Measurements from ENCODE around the gene CLUH. TPM values are rescaled to one million over a fixed set of nuclear protein-coding genes. Genes with fewer than 3 reads are reported as not detected.
A peak's percentile ranks its signal among the peaks of the same experiment; 100 is the strongest.

CLUH gene
- total RNA-seq, 2 donors from 2014 or later = 55.5 to 61.8 TPM

- Histone ChIP-seq H3K27ac (ENCODE audit: low read depth, low read length) (no peak overlapping the region), H3K4me1 (ENCODE audit: control insufficient read depth, insufficient read depth, low read length) (no peaks in the 10 kb centered on the region), H3K9ac (ENCODE audit: extremely low read depth, low read length, poor library complexity, severe bottlenecking) (no peak overlapping the region), H3K27me3 (ENCODE audit: control insufficient read depth, insufficient read depth, low read length, poor library complexity, severe bottlenecking) (no peaks in the 10 kb centered on the region), H3K36me3 (ENCODE audit: control insufficient read depth, insufficient read depth, low read length) (no peaks in the 10 kb centered on the region), H3K9me3 (ENCODE audit: control insufficient read depth, low read length) (no peaks in the 10 kb centered on the region), H3K4me3 (ENCODE audit: low read length) (no peak overlapping the region)
- 93 to 97% methylated on average over 24 to 71 of the region's 71 CpGs for WGBS, 2 experiments (ENCODE audit: insufficient coverage in 1 of 2, insufficient read length in 1 of 2)
- H3K36me3 Mint-ChIP-seq (ENCODE audit: low read depth) = peaks cover 11% of the 10 kb centered on the region
- TF ChIP-seq CTCF (conservative IDR thresholded peaks at IDR 0.05) = no peak
- no peaks in the 10 kb centered on the region for H3K9me3 Mint-ChIP-seq
- peaks cover 6% of the 10 kb centered on the region for H3K4me1 Mint-ChIP-seq
- H3K27me3 Mint-ChIP-seq (ENCODE audit: insufficient read depth) = no peaks in the 10 kb centered on the region
- no peak overlapping the region for H3K4me3 Mint-ChIP-seq
- DNase-seq = peak; percentile 58
- no peak overlapping the region for H3K27ac Mint-ChIP-seq
Observed at GRCh38 chr17:2691965-2692780, 19.4 kb downstream of the CLUH start.

- Mint-ChIP-seq H3K27ac (no peak overlapping the region), H3K36me3 (ENCODE audit: low read depth) (peaks cover 11% of the 10 kb centered on the region), H3K4me3 (no peak overlapping the region), H3K4me1 (peaks cover 6% of the 10 kb centered on the region), H3K27me3 (ENCODE audit: insufficient read depth) (no peaks in the 10 kb centered on the region), H3K9me3 (no peaks in the 10 kb centered on the region)
- no peaks in the 10 kb centered on the region for H3K4me1 ChIP-seq (ENCODE audit: control insufficient read depth, insufficient read depth, low read length)
- no peaks in the 10 kb centered on the region for H3K27me3 ChIP-seq (ENCODE audit: control insufficient read depth, insufficient read depth, low read length, poor library complexity, severe bottlenecking)
- no peak overlapping the region for H3K4me3 ChIP-seq (ENCODE audit: low read length)
- DNase-seq = peak; percentile 58
- no peak for TF ChIP-seq CTCF (conservative IDR thresholded peaks at IDR 0.05)
- no peaks in the 10 kb centered on the region for H3K9me3 ChIP-seq (ENCODE audit: control insufficient read depth, low read length)
- WGBS, 2 experiments (ENCODE audit: insufficient coverage in 1 of 2, insufficient read length in 1 of 2) = 96 to 97% methylated on average over 43 to 62 of the region's 62 CpGs
- no peaks in the 10 kb centered on the region for H3K36me3 ChIP-seq (ENCODE audit: control insufficient read depth, insufficient read depth, low read length)
- no peak overlapping the region for H3K9ac ChIP-seq (ENCODE audit: extremely low read depth, low read length, poor library complexity, severe bottlenecking)
- no peak overlapping the region for H3K27ac ChIP-seq (ENCODE audit: low read depth, low read length)
Observed at GRCh38 chr17:2691069-2691871, 20.3 kb downstream of the CLUH start.

GRCh38 chr17:2690165-2691068, 21.1 kb downstream of the CLUH start:
- Mint-ChIP-seq H3K27ac (no peak overlapping the region), H3K27me3 (ENCODE audit: insufficient read depth) (no peaks in the 10 kb centered on the region), H3K4me3 (no peak overlapping the region), H3K36me3 (ENCODE audit: low read depth) (peaks cover 11% of the 10 kb centered on the region), H3K9me3 (no peaks in the 10 kb centered on the region), H3K4me1 (peaks cover 6% of the 10 kb centered on the region)
- no peak overlapping the region for H3K9ac ChIP-seq (ENCODE audit: extremely low read depth, low read length, poor library complexity, severe bottlenecking)
- no peaks in the 10 kb centered on the region for H3K4me1 ChIP-seq (ENCODE audit: control insufficient read depth, insufficient read depth, low read length)
- peaks cover 2% of the 10 kb centered on the region for H3K36me3 ChIP-seq (ENCODE audit: control insufficient read depth, insufficient read depth, low read length)
- peak overlapping the region; percentile 38 for H3K27ac ChIP-seq (ENCODE audit: low read depth, low read length)
- no peaks in the 10 kb centered on the region for H3K27me3 ChIP-seq (ENCODE audit: control insufficient read depth, insufficient read depth, low read length, poor library complexity, severe bottlenecking)
- no peak overlapping the region for H3K4me3 ChIP-seq (ENCODE audit: low read length)
- 92 to 94% methylated on average over 34 to 55 of the region's 55 CpGs for WGBS, 2 experiments (ENCODE audit: insufficient coverage in 1 of 2, insufficient read length in 1 of 2)
- H3K9me3 ChIP-seq (ENCODE audit: control insufficient read depth, low read length) = no peaks in the 10 kb centered on the region
- no peak for TF ChIP-seq CTCF (conservative IDR thresholded peaks at IDR 0.05)
- peak; percentile 51 for DNase-seq

Data from endodermal cell (in vitro differentiated cells).